Inflammatory macrophage treated with lipopolysaccharide for 1 hour (primary cell): ENCODE data around the gene PNP.
"Not testable (repeated sequence)": the region's sequence is repeated elsewhere in the genome, so short reads cannot be mapped to it uniquely, and the experiment has no call there.

Experiments used
- DNase-seq, 2 donors: peaks; one replicate each; pipeline ENCODE4 v3.0.0-alpha.2; 2020 to 2022

Gene PNP

GRCh38 chr14:20469242-20469889, at the start of gene PNP:
Gene PNP (plus strand): TSS chr14:20469406. CDS start chr14:20469525, 119 bp downstream.
- peak; percentile 83 to 91 for DNase-seq

GRCh38 chr14:20419419-20419818, 49.8 kb upstream of the PNP start:
- peak in 1 of 2 donors; percentile 33 for DNase-seq

GRCh38 chr14:20421267-20421666, 47.9 kb upstream of the PNP start:
- no peak for DNase-seq

- no peak for DNase-seq
These were observed 46.3 kb upstream of the PNP start for GRCh38 chr14:20422886-20423285.

GRCh38 chr14:20424851-20425250, 44.4 kb upstream of the PNP start:
- DNase-seq, result no peak

- DNase-seq, result peak; percentile 71 to 89
These were observed 41.8 kb upstream of the PNP start for GRCh38 chr14:20427231-20428009.

GRCh38 chr14:20428010-20428365, 41.2 kb upstream of the PNP start:
- no peak for DNase-seq

GRCh38 chr14:20428802-20429201, 40.4 kb upstream of the PNP start:
- DNase-seq, result no peak

GRCh38 chr14:20429801-20430669, 39.2 kb upstream of the PNP start:
- DNase-seq, result no peak

GRCh38 chr14:20434701-20435581, 34.3 kb upstream of the PNP start:
- DNase-seq, result no peak

- no peak for DNase-seq
These were observed 33.4 kb upstream of the PNP start, which contains the start of gene KLHL33 for GRCh38 chr14:20435582-20436362. Gene KLHL33 (minus strand): TSS chr14:20436166. CDS start chr14:20435811, 355 bp downstream.

GRCh38 chr14:20436363-20436755, 32.8 kb upstream of the PNP start:
- no peak for DNase-seq

- no peak for DNase-seq
These were observed 30.5 kb upstream of the PNP start for GRCh38 chr14:20438664-20439063.

GRCh38 chr14:20440465-20440864, 28.7 kb upstream of the PNP start:
- DNase-seq, result no peak

GRCh38 chr14:20440882-20441281, 28.3 kb upstream of the PNP start:
- DNase-seq, result no peak

- no peak for DNase-seq
These were observed 27.7 kb upstream of the PNP start for GRCh38 chr14:20441461-20441860.

- not testable (repeated sequence) for DNase-seq
These were observed 25.6 kb upstream of the PNP start for GRCh38 chr14:20443650-20444049.

- no peak for DNase-seq
These were observed 22.3 kb upstream of the PNP start for GRCh38 chr14:20446889-20447288.

- DNase-seq, result not testable (repeated sequence)
These were observed 16.4 kb upstream of the PNP start for GRCh38 chr14:20452831-20453230.

GRCh38 chr14:20454516-20455354, 14.5 kb upstream of the PNP start, which contains the start of the genes APEX1 and OSGEP:
Gene APEX1 (plus strand): TSS chr14:20455226. CDS start chr14:20455646, 420 bp downstream.
Gene OSGEP (minus strand): TSS chr14:20454812. CDS start chr14:20454683, 129 bp downstream.
- DNase-seq, result peak; percentile 99
